OCI-LY1 (cell line): ENCODE results near the gene RPL37.
"Not testable (repeated sequence)": the region's sequence is repeated elsewhere in the genome, so short reads cannot be mapped to it uniquely, and the experiment has no call there.

Source experiments
- H2AFZ ChIP-seq: fragments of 200-600 bp; sonication (generic), shearing (Covaris generic); 2 replicates; pipeline ENCODE4 v1.6.0; 2014; ENCODE audit warnings: antibody characterized with exemption, mild to moderate bottlenecking, low read length
- H3F3A ChIP-seq: fragments of 200-600 bp; sonication (generic), shearing (Covaris generic); 2 replicates; pipeline ENCODE4 v1.6.0; 2014; ENCODE audit warnings: mild to moderate bottlenecking, antibody characterized with exemption, low read length, moderate library complexity; ENCODE audit not compliant: insufficient read depth
- H3K27ac ChIP-seq: fragments of 200-600 bp; sonication (generic); 2 replicates; pipeline ENCODE4 v1.5.1; 2014; ENCODE audit warnings: low read length, mixed run types, mild to moderate bottlenecking, low read depth; ENCODE audit not compliant: poor library complexity, severe bottlenecking
- H3K27me3 ChIP-seq: fragments of 200-600 bp; sonication (generic); 2 replicates; pipeline ENCODE4 v1.6.0; 2014; ENCODE audit warnings: antibody characterized with exemption, mild to moderate bottlenecking, low read length, moderate library complexity; ENCODE audit not compliant: insufficient read depth
- H3K36me3 ChIP-seq: fragments of 200-600 bp; sonication (generic); 2 replicates; pipeline ENCODE4 v1.6.1; 2014; ENCODE audit warnings: mild to moderate bottlenecking, antibody characterized with exemption, low read length, moderate library complexity, mixed read lengths; ENCODE audit not compliant: insufficient read depth
- H3K4me1 ChIP-seq: fragments of 200-600 bp; sonication (generic); 2 replicates; pipeline ENCODE4 v1.5.1; 2014; ENCODE audit warnings: mild to moderate bottlenecking, low read length, moderate library complexity; ENCODE audit not compliant: insufficient read depth, severe bottlenecking
- H3K4me2 ChIP-seq: fragments of 200-600 bp; sonication (generic), shearing (Covaris generic); 2 replicates; pipeline ENCODE4 v1.6.1; 2014; ENCODE audit warnings: low read length
- H3K4me3 ChIP-seq: fragments of 200-600 bp; sonication (generic); 2 replicates; pipeline ENCODE4 v1.5.1; 2014; ENCODE audit warnings: low read length, low read depth, mild to moderate bottlenecking, mixed read lengths; ENCODE audit not compliant: poor library complexity, severe bottlenecking
- H3K79me2 ChIP-seq: fragments of 200-600 bp; shearing (Covaris generic); 2 replicates; pipeline ENCODE4 v1.6.1; 2016; ENCODE audit warnings: mixed run types, low read length, mixed read lengths; ENCODE audit not compliant: insufficient read depth
- H3K9ac ChIP-seq: fragments of 200-600 bp; sonication (generic), shearing (Covaris generic); 2 replicates; pipeline ENCODE4 v1.6.1; 2014; ENCODE audit warnings: mild to moderate bottlenecking, low read length, mixed read lengths
- H3K9me2 ChIP-seq: fragments of 200-600 bp; sonication (generic), shearing (Covaris generic); 2 replicates; pipeline ENCODE4 v1.6.1; 2014; ENCODE audit warnings: low read depth, mild to moderate bottlenecking, low read length, mixed read lengths
- H3K9me3 ChIP-seq: fragments of 200-600 bp; shearing (Covaris generic); 2 replicates; pipeline ENCODE4 v1.6.1; 2014; ENCODE audit warnings: low read length, mixed read lengths
- H4K20me1 ChIP-seq: fragments of 200-600 bp; sonication (generic), shearing (Covaris generic); 2 replicates; pipeline ENCODE4 v1.6.0; 2016; ENCODE audit warnings: mild to moderate bottlenecking, low read length; ENCODE audit not compliant: insufficient read depth
- CTCF ChIP-seq: fragments of 200-600 bp; sonication (generic), shearing (Covaris generic); IDR thresholded peaks from 2 replicates; pipeline ENCODE4 v1.5.1; 2017; ENCODE audit warnings: mild to moderate bottlenecking, antibody characterized with exemption, low read length, moderate library complexity, mixed read lengths
- EZH2 ChIP-seq: fragments of 200-600 bp; sonication (generic), shearing (Covaris generic); IDR thresholded peaks from 2 replicates; pipeline ENCODE4 v1.8.0; 2017; ENCODE audit warnings: borderline replicate concordance, mixed run types, mild to moderate bottlenecking, antibody characterized with exemption, low read length, moderate library complexity, mixed read lengths

RPL37 gene

GRCh38 chr5:40796487-40796889 is 38.5 kb downstream of the RPL37 start:
- Histone ChIP-seq H3K36me3 (peaks cover 8% of the 10 kb centered on the region), H4K20me1 (0 out of 2 replicates have a peak, but pooled peaks cover 3% of the 10 kb centered on the region), H2AFZ (no peak overlapping the region), H3K79me2 (peaks cover 56% of the 10 kb centered on the region), H3K27me3 (no peaks in the 10 kb centered on the region; the same call in 1 of the 2 replicates), H3K27ac (no peak overlapping the region), H3K9ac (peak overlapping the region; percentile 98), H3K4me2 (peak overlapping the region; percentile 78), H3K4me3 (peak overlapping the region; percentile 99), H3K9me3 (no peaks in the 10 kb centered on the region), H3K4me1 (peaks cover 35% of the 10 kb centered on the region), H3F3A (0 out of 2 replicates have a peak, but pooled peaks cover 4% of the 10 kb centered on the region), H3K9me2 (no peaks in the 10 kb centered on the region)
- no peak for TF ChIP-seq CTCF
- TF ChIP-seq EZH2, result no peak

- Histone ChIP-seq H3K79me2 (peaks cover 70% of the 10 kb centered on the region), H3K4me1 (peaks cover 35% of the 10 kb centered on the region)
- H3K9me3 ChIP-seq, H3K9ac ChIP-seq, H4K20me1 ChIP-seq, H2AFZ ChIP-seq, H3K4me3 ChIP-seq, H3K9me2 ChIP-seq, H3F3A ChIP-seq, H3K36me3 ChIP-seq, H3K4me2 ChIP-seq, H3K27ac ChIP-seq, H3K27me3 ChIP-seq: not testable (repeated sequence)
Observed at GRCh38 chr5:40794877-40795276, 40.1 kb downstream of the RPL37 start.

GRCh38 chr5:40794340-40794739 is 40.7 kb downstream of the RPL37 start:
- not testable (repeated sequence) for H3F3A ChIP-seq, H3K27me3 ChIP-seq, H3K9me3 ChIP-seq, H3K27ac ChIP-seq, H3K36me3 ChIP-seq, H2AFZ ChIP-seq, H4K20me1 ChIP-seq, H3K9ac ChIP-seq, H3K9me2 ChIP-seq, H3K4me2 ChIP-seq, H3K4me3 ChIP-seq
- Histone ChIP-seq H3K79me2 (peaks cover 76% of the 10 kb centered on the region), H3K4me1 (peaks cover 31% of the 10 kb centered on the region)

- H4K20me1 ChIP-seq, result not testable (repeated sequence)
Observed at GRCh38 chr5:40792691-40793090, 42.3 kb downstream of the RPL37 start.

More at GRCh38 chr5:40792691-40793090, 42.3 kb downstream of the RPL37 start:
- not testable (repeated sequence) for H3K9ac ChIP-seq, H3K9me2 ChIP-seq, H3K4me3 ChIP-seq, H2AFZ ChIP-seq, H3F3A ChIP-seq, H3K4me2 ChIP-seq, H3K27me3 ChIP-seq, H3K27ac ChIP-seq
- peaks cover 19% of the 10 kb centered on the region for H3K36me3 ChIP-seq
- peaks cover 21% of the 10 kb centered on the region for H3K4me1 ChIP-seq
- H3K9me3 ChIP-seq, result peaks cover 10% of the 10 kb centered on the region; the same call in 1 of the 2 replicates
- H3K79me2 ChIP-seq, result peaks cover 92% of the 10 kb centered on the region
